DOHH2 (cell line): ENCODE measurements around the gene DCTD.

Experiments
- H3F3A ChIP-seq: fragments of 200-600 bp; sonication (generic), shearing (Covaris generic); 2 replicates; pipeline ENCODE4 v1.6.0; 2016; ENCODE audit warnings: antibody characterized with exemption, mild to moderate bottlenecking; ENCODE audit not compliant: control insufficient read depth, insufficient read depth
- H3K27ac ChIP-seq: fragments of 200-600 bp; sonication (generic); 2 replicates; pipeline ENCODE4 v1.5.1; 2014; ENCODE audit warnings: low read depth, mild to moderate bottlenecking, low read length, moderate library complexity
- H3K27me3 ChIP-seq: fragments of 200-600 bp; sonication (generic); 2 replicates; pipeline ENCODE4 v1.6.1; 2014; ENCODE audit warnings: mild to moderate bottlenecking, low read length, mixed read lengths; ENCODE audit not compliant: control insufficient read depth
- H3K36me3 ChIP-seq: fragments of 200-600 bp; sonication (generic); 2 replicates; pipeline ENCODE4 v1.6.1; 2014; ENCODE audit warnings: mild to moderate bottlenecking, low read length, moderate library complexity, mixed read lengths; ENCODE audit not compliant: control insufficient read depth
- H3K4me1 ChIP-seq: fragments of 200-600 bp; sonication (generic); 2 replicates; pipeline ENCODE4 v1.6.1; 2014; ENCODE audit warnings: mild to moderate bottlenecking, low read length, mixed read lengths; ENCODE audit not compliant: control insufficient read depth
- H3K4me2 ChIP-seq: fragments of 200-600 bp; sonication (generic); 2 replicates; pipeline ENCODE4 v1.6.0; 2014; ENCODE audit warnings: mild to moderate bottlenecking, low read length, moderate library complexity
- H3K4me3 ChIP-seq: fragments of 200-600 bp; sonication (generic); 2 replicates; pipeline ENCODE4 v1.5.1; 2014; ENCODE audit warnings: mild to moderate bottlenecking, low read length, mixed read lengths
- H3K79me2 ChIP-seq: fragments of 200-600 bp; sonication (generic); 2 replicates; pipeline ENCODE4 v1.6.1; 2014; ENCODE audit warnings: mild to moderate bottlenecking, low read length, mixed read lengths; ENCODE audit not compliant: control insufficient read depth
- H3K9me2 ChIP-seq: fragments of 200-600 bp; sonication (generic); replicated peaks from 2 replicates; pipeline ENCODE4 v1.6.1; 2014; ENCODE audit warnings: mild to moderate bottlenecking, low read length, mixed read lengths; ENCODE audit not compliant: control insufficient read depth
- H3K9me3 ChIP-seq: fragments of 200-600 bp; sonication (generic); 2 replicates; pipeline ENCODE4 v1.6.1; 2014; ENCODE audit warnings: antibody characterized with exemption, low read length, mixed read lengths; ENCODE audit not compliant: control insufficient read depth, insufficient read depth
- H4K20me1 ChIP-seq: fragments of 200-600 bp; sonication (generic); 2 replicates; pipeline ENCODE4 v1.6.0; 2014; ENCODE audit warnings: low read depth, mild to moderate bottlenecking, antibody characterized with exemption, low read length, moderate library complexity; ENCODE audit not compliant: control insufficient read depth, insufficient read depth
- EZH2phosphoT487 ChIP-seq: fragments of 200-600 bp; sonication (generic); IDR thresholded peaks from 2 replicates; pipeline ENCODE4 v1.6.1; 2017; ENCODE audit warnings: borderline replicate concordance, mild to moderate bottlenecking, antibody characterized with exemption, low read length, moderate library complexity, mixed read lengths
- TF ChIP-seq, protein P1 (sequence below): fragments of 200-600 bp; sonication (generic); IDR thresholded peaks from one replicate; pipeline ENCODE4 v1.5.1; 2014; ENCODE audit warnings: antibody characterized with exemption, mild to moderate bottlenecking, low read depth, low read length; ENCODE audit not compliant: poor library complexity, severe bottlenecking

The DCTD gene

GRCh38 chr4:182894681-182895275 is 22.4 kb downstream of the DCTD start:
- no peak for TF ChIP-seq EZH2phosphoT487
- TF ChIP-seq, protein P1, sequence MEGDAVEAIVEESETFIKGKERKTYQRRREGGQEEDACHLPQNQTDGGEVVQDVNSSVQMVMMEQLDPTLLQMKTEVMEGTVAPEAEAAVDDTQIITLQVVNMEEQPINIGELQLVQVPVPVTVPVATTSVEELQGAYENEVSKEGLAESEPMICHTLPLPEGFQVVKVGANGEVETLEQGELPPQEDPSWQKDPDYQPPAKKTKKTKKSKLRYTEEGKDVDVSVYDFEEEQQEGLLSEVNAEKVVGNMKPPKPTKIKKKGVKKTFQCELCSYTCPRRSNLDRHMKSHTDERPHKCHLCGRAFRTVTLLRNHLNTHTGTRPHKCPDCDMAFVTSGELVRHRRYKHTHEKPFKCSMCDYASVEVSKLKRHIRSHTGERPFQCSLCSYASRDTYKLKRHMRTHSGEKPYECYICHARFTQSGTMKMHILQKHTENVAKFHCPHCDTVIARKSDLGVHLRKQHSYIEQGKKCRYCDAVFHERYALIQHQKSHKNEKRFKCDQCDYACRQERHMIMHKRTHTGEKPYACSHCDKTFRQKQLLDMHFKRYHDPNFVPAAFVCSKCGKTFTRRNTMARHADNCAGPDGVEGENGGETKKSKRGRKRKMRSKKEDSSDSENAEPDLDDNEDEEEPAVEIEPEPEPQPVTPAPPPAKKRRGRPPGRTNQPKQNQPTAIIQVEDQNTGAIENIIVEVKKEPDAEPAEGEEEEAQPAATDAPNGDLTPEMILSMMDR, result no peak
- no peaks in the 10 kb centered on the region for H3F3A ChIP-seq
- no peaks in the 10 kb centered on the region for H3K4me1 ChIP-seq
- H3K4me3 ChIP-seq, result no peak overlapping the region
- no peaks in the 10 kb centered on the region for H3K9me2 ChIP-seq
- no peaks in the 10 kb centered on the region for H3K79me2 ChIP-seq
- no peak overlapping the region for H3K4me2 ChIP-seq
- no peaks in the 10 kb centered on the region for H3K9me3 ChIP-seq
- H3K27ac ChIP-seq, result no peak overlapping the region
- no peaks in the 10 kb centered on the region for H4K20me1 ChIP-seq
- H3K36me3 ChIP-seq, result no peaks in the 10 kb centered on the region; the same call in 1 of the 2 replicates
- H3K27me3 ChIP-seq, result no peaks in the 10 kb centered on the region

DNA sequence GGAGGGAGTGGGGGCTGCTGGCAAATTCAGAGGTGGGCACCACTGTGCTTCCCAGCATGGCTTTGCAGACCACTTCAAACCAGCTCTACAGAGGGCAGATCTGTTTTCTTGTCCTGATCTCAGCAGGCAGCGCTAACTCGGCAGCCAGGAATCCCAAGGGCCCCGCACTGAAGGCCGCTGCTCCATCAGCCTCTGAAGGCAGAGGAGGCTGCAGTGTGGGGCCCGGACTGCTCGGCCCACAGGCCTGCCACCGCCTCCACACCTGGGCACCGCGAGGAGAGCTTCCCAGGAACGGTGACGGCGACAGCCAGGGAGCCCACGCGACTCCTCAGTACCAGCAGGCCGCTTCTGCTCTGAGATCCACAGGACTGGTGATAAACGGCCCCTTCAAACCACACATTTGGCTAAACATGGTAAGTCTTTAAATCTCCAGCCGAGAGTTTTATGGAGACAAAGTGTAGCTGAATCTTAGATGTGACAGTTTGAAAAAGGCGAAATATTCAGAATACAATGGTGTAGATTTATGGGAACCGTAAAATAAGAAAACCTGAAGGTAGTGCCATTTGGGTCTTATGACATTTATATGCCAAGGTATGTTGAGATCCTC is 23.6 kb downstream of the DCTD start:
- TF ChIP-seq, protein P1, result no peak
- TF ChIP-seq EZH2phosphoT487, result no peak
- Histone ChIP-seq H3K27ac (no peak overlapping the region), H3K4me3 (no peak overlapping the region), H3K27me3 (no peaks in the 10 kb centered on the region), H3K4me1 (no peaks in the 10 kb centered on the region), H3K79me2 (no peaks in the 10 kb centered on the region), H3F3A (no peaks in the 10 kb centered on the region), H4K20me1 (no peaks in the 10 kb centered on the region), H3K4me2 (no peak overlapping the region), H3K9me3 (no peaks in the 10 kb centered on the region), H3K36me3 (no peaks in the 10 kb centered on the region; the same call in 1 of the 2 replicates), H3K9me2 (no peaks in the 10 kb centered on the region)

- Histone ChIP-seq H3K9me3 (no peaks in the 10 kb centered on the region), H3K4me1 (no peaks in the 10 kb centered on the region), H3K36me3 (no peaks in the 10 kb centered on the region; the same call in 1 of the 2 replicates), H3F3A (no peaks in the 10 kb centered on the region), H3K4me2 (no peak overlapping the region), H3K79me2 (no peaks in the 10 kb centered on the region), H3K27me3 (no peaks in the 10 kb centered on the region), H3K9me2 (no peaks in the 10 kb centered on the region), H3K27ac (no peak overlapping the region), H4K20me1 (no peaks in the 10 kb centered on the region), H3K4me3 (no peak overlapping the region)
- TF ChIP-seq, protein P1, result no peak
- no peak for TF ChIP-seq EZH2phosphoT487
These were observed 24.1 kb downstream of the DCTD start for GRCh38 chr4:182893047-182893446.
